Measurements from ENCODE around the gene LUC7L. TPM values are rescaled to one million over a fixed set of nuclear protein-coding genes. Genes with fewer than 3 reads are reported as not detected.
"Not testable (repeated sequence)": the region's sequence is repeated elsewhere in the genome, so short reads cannot be mapped to it uniquely, and the experiment has no call there.

LUC7L gene
- total RNA-seq, 4 donors from 2014 or later, result 18.4 to 53.5 (median 31.1) TPM

DNA sequence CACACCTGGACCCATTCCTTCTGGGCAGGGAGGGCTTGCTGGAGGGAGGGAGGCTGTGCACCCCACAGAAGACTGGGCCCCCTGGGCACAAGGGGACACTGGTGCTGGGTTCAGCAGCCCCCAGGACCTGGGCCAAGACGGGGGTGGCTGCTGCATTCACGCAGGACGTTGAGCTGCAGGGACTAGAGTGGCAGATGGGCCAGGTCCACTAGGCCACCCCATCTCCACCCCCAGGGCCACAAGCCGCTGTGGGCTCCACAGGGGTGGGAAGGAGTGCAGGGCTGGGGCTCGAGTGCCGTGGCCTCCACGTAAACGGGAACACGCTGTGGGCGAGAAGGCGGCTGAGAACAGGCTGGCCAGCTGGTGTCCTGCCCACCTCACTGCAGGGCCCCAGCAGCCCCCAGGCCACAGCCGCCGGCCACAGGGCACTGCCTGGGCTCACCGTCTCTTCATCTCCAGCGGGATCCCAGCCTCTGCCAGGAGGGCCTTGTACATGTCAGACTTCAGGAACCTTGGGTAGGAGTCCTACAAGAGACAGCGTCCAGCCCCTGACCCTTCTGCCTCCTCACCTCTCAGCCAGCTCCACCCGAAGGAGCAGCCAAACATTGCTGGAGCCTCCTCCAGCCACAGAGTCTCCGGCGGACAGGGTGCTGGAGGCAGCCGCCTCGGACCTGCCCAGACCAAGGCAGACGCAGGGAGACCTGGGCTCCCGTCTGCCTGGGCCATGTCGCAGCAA is 40.0 kb upstream of the LUC7L start:
- Histone ChIP-seq H3K9me3 (no peaks in the 10 kb centered on the region), H3K4me1 (peaks cover 0 to 4% of the 10 kb centered on the region in 2 donors), H3K27me3 (peaks cover under 1 to 6% (median 2%) of the 10 kb centered on the region in 3 donors), H3K4me3 (no peak overlapping the region), H3K36me3 (peaks cover 0 to 9% of the 10 kb centered on the region in 2 donors), H3K27ac (no peak overlapping the region)
- DNase-seq, result no peak
- intact Hi-C loops (cut with DNase I; ENCODE audit: low total_unique reads), result no loop called here
- TF ChIP-seq, protein P1, sequence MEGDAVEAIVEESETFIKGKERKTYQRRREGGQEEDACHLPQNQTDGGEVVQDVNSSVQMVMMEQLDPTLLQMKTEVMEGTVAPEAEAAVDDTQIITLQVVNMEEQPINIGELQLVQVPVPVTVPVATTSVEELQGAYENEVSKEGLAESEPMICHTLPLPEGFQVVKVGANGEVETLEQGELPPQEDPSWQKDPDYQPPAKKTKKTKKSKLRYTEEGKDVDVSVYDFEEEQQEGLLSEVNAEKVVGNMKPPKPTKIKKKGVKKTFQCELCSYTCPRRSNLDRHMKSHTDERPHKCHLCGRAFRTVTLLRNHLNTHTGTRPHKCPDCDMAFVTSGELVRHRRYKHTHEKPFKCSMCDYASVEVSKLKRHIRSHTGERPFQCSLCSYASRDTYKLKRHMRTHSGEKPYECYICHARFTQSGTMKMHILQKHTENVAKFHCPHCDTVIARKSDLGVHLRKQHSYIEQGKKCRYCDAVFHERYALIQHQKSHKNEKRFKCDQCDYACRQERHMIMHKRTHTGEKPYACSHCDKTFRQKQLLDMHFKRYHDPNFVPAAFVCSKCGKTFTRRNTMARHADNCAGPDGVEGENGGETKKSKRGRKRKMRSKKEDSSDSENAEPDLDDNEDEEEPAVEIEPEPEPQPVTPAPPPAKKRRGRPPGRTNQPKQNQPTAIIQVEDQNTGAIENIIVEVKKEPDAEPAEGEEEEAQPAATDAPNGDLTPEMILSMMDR (IDR thresholded peaks at IDR 0.05 in 4 of 5, conservative IDR thresholded peaks at IDR 0.05 in 1 of 5), result no peak
- no peak for TF ChIP-seq POLR2A (IDR thresholded peaks at IDR 0.05)
- no peak for ATAC-seq
- in situ Hi-C loops (cut with MboI; ENCODE audit: low sequenced_read_pairs in 4 of 4), result no loop called here

- H3K9me3 ChIP-seq, result no peaks in the 10 kb centered on the region
- no peak overlapping the region for H3K27ac ChIP-seq
- peaks cover 0 to 4% of the 10 kb centered on the region in 2 donors for H3K4me1 ChIP-seq
- TF ChIP-seq, protein P1 (IDR thresholded peaks at IDR 0.05 in 4 of 5, conservative IDR thresholded peaks at IDR 0.05 in 1 of 5), result no peak
- no peak for TF ChIP-seq POLR2A (IDR thresholded peaks at IDR 0.05)
- peaks cover 0 to 17% of the 10 kb centered on the region in 2 donors for H3K36me3 ChIP-seq
- DNase-seq (no peak), ATAC-seq (no peak)
- in situ Hi-C loops (cut with MboI; ENCODE audit: low sequenced_read_pairs in 4 of 4) (no loop called here), intact Hi-C loops (cut with DNase I; ENCODE audit: low total_unique reads) (no loop called here)
- H3K27me3 ChIP-seq, result peaks cover 0 to 2% (median 0%) of the 10 kb centered on the region in 3 donors
- H3K4me3 ChIP-seq, result no peak overlapping the region
These were observed 39.1 kb upstream of the LUC7L start for GRCh38 chr16:268141-269053.

DNA sequence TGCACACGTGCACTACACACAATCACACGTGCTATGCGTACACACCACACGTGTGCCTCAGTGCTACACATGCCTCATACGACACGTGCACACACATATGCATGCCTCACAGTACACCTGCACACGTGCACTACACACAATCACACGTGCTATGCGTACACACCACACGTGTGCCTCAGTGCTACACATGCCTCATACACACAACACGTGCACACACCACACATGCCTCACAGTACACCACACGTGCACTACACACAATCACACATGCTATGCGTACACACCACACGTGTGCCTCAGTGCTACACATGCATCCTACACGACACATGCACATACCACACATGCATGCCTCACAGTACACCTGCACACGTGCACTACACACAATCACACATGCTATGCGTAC is 38.3 kb upstream of the LUC7L start:
- H3K27ac ChIP-seq; H3K4me3 ChIP-seq; intact Hi-C loops (cut with DNase I; ENCODE audit: low total_unique reads); H3K4me1 ChIP-seq; in situ Hi-C loops (cut with MboI; ENCODE audit: low sequenced_read_pairs in 4 of 4); H3K9me3 ChIP-seq; ATAC-seq; H3K27me3 ChIP-seq; DNase-seq: not testable (repeated sequence)
- peaks cover 0 to 24% of the 10 kb centered on the region in 2 donors for H3K36me3 ChIP-seq

DNA sequence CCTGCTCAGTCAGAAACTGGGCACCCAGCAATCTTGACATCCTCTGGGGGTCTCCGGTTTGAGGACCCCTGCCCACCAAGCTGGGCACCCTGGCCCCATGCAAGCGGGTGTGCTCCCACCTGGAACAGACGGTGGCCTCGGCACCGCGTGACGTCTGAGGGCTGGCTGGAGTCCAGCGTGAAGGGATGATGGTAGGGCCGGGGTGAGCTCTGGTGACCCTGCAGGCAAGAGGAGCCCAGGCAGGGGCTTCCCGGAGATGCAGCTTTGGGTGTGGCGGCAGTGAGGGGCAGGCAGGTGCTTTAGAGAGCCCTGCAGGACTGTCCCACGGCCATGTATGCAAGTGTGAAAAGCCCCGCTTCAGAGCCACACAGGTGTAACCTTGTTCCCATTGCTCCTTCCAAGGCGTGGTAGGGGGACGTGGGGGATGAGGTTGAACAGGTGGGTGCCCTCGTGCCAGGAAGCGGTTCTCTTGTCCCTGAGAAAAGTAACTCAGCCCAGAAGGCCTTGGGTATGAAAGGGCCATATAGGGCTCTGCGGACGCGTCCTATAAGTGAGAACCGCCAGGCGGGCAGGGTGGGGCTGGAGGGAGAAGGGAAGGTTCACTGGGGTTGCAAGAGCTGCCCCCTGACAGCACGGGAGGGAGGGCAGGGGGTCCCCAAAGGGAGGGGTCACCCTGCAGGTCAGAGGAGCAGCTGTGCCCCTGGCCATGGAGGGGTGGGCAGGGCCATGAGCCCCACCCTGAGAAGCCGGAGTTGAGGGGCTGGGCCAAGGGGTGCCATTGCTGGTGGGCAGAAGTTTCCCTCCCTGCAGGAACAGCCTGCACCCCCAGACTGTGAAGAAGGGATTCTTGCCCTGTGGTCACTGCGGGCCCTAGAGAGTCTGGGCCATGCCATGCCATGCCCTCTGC is 37.3 kb upstream of the LUC7L start:
- H3K4me1 ChIP-seq, result peaks cover 0 to 4% of the 10 kb centered on the region in 2 donors
- ATAC-seq (no peak), DNase-seq (no peak)
- intact Hi-C loops (cut with DNase I; ENCODE audit: low total_unique reads) (no loop called here), in situ Hi-C loops (cut with MboI; ENCODE audit: low sequenced_read_pairs in 4 of 4) (no loop called here)
- no peak overlapping the region for H3K4me3 ChIP-seq
- no peaks in the 10 kb centered on the region for H3K27me3 ChIP-seq
- peaks cover 0 to 35% of the 10 kb centered on the region in 2 donors for H3K36me3 ChIP-seq
- TF ChIP-seq, protein P1 (IDR thresholded peaks at IDR 0.05 in 4 of 5, conservative IDR thresholded peaks at IDR 0.05 in 1 of 5), result no peak
- no peak for TF ChIP-seq POLR2A (IDR thresholded peaks at IDR 0.05)
- no peaks in the 10 kb centered on the region for H3K9me3 ChIP-seq
- H3K27ac ChIP-seq, result no peak overlapping the region

All from gastrocnemius medialis (tissue), 4 donors.